ENCODE data around the gene RNF8. TPM values are rescaled to one million over a fixed set of nuclear protein-coding genes. Genes with fewer than 3 reads are reported as not detected.
A peak's percentile ranks its signal among the peaks of the same experiment; 100 is the strongest.

Gene RNF8
- total and polyA plus RNA-seq, 9 of the 15 experiments (the other 6 are each of a cell fraction or from before 2014, with no cell fraction given): 10.6 to 47.0 (median 37.5) TPM

DNA sequence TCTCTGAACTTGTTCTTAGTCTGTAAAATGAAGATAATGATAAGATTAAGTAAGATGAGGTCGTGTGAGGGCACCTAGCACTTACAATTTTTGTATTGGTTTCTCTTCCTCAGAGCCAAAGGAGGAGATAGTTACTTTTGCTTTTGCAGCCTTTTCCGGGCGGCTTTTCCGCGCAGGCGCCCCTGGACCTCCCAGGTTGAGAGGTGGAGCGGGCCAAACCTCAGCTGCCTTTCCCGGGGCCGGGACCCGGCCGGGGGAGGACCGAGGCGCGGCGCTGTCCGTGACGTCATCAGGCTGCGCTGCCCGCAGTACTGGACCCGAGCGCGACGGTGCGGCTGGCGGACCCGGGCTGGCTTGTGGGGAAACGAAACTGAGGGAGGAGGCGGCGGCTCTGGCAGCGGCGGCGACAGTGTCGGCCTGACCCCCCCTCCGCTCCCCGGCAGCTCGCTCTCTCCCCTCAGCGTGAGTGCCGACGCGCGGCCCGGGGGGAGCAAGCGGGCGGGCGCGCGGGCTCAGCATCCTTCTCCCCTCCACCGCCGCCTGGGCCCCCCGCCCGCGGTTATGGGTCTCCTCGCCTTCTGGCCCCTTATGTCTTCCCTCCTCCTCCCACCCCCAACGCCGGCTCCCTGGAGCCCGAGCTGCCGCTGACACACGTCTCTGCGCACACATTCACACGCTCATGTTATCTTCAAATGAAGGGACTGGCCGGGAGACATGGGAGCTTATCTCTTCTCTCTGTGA, 79.3 kb downstream of the RNF8 start, which contains the start of gene CMTR1 (continued):
- TF ChIP-seq, protein P1, sequence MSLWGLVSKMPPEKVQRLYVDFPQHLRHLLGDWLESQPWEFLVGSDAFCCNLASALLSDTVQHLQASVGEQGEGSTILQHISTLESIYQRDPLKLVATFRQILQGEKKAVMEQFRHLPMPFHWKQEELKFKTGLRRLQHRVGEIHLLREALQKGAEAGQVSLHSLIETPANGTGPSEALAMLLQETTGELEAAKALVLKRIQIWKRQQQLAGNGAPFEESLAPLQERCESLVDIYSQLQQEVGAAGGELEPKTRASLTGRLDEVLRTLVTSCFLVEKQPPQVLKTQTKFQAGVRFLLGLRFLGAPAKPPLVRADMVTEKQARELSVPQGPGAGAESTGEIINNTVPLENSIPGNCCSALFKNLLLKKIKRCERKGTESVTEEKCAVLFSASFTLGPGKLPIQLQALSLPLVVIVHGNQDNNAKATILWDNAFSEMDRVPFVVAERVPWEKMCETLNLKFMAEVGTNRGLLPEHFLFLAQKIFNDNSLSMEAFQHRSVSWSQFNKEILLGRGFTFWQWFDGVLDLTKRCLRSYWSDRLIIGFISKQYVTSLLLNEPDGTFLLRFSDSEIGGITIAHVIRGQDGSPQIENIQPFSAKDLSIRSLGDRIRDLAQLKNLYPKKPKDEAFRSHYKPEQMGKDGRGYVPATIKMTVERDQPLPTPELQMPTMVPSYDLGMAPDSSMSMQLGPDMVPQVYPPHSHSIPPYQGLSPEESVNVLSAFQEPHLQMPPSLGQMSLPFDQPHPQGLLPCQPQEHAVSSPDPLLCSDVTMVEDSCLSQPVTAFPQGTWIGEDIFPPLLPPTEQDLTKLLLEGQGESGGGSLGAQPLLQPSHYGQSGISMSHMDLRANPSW (CRISPR knock-in tag; IDR thresholded peaks at IDR 0.05): peak; percentile 81; the same call in 1 of the 2 replicates
- TF ChIP-seq BRD4 (IDR thresholded peaks at IDR 0.05) (no peak), GTF2A2 (tag; IDR thresholded peaks at IDR 0.05) (no peak), SMAD2 (IDR thresholded peaks at IDR 0.05; ENCODE audit: low read depth, low read length) (no peak), CREBBP (IDR thresholded peaks at IDR 0.05; ENCODE audit: low read depth, low read length) (no peak), PCBP2 (IDR thresholded peaks at IDR 0.05; ENCODE audit: low read depth, low read length, poor library complexity, severe bottlenecking) (no peak), IRF2 (CRISPR knock-in tag; IDR thresholded peaks at IDR 0.05) (no peak), ELF4 (CRISPR knock-in tag; IDR thresholded peaks at IDR 0.05) (0 out of 2 replicates have a peak, but pooled peaks have one; percentile 12), CHD2 (IDR thresholded peaks at IDR 0.05; ENCODE audit: low read depth, low read length) (no peak), ILF3 (IDR thresholded peaks at IDR 0.05; ENCODE audit: borderline replicate concordance) (no peak; the same call in 1 of the 2 replicates), SMC3 (conservative IDR thresholded peaks at IDR 0.05; ENCODE audit: insufficient read depth, low read depth, low read length) (peak; percentile 15; the same call in 1 of the 2 replicates), ELF1 (tag; IDR thresholded peaks at IDR 0.05) (peak; percentile 66), ZC3H4 (CRISPR knock-in tag; IDR thresholded peaks at IDR 0.05; ENCODE audit: borderline replicate concordance) (no peak)
- TF ChIP-seq, protein P2, sequence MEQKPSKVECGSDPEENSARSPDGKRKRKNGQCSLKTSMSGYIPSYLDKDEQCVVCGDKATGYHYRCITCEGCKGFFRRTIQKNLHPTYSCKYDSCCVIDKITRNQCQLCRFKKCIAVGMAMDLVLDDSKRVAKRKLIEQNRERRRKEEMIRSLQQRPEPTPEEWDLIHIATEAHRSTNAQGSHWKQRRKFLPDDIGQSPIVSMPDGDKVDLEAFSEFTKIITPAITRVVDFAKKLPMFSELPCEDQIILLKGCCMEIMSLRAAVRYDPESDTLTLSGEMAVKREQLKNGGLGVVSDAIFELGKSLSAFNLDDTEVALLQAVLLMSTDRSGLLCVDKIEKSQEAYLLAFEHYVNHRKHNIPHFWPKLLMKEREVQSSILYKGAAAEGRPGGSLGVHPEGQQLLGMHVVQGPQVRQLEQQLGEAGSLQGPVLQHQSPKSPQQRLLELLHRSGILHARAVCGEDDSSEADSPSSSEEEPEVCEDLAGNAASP (IDR thresholded peaks at IDR 0.05): no peak
- TF ChIP-seq, protein P3, sequence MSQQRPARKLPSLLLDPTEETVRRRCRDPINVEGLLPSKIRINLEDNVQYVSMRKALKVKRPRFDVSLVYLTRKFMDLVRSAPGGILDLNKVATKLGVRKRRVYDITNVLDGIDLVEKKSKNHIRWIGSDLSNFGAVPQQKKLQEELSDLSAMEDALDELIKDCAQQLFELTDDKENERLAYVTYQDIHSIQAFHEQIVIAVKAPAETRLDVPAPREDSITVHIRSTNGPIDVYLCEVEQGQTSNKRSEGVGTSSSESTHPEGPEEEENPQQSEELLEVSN (IDR thresholded peaks at IDR 0.05; ENCODE audit: borderline replicate concordance in 1 of 2, extremely low read depth in 1 of 2, insufficient read depth in 1 of 2, insufficient read length in 1 of 2, low read depth in 1 of 2, low read length in 1 of 2, poor library complexity in 1 of 2, severe bottlenecking in 1 of 2): peak; percentile 6 to 27
- TF ChIP-seq, protein P4, sequence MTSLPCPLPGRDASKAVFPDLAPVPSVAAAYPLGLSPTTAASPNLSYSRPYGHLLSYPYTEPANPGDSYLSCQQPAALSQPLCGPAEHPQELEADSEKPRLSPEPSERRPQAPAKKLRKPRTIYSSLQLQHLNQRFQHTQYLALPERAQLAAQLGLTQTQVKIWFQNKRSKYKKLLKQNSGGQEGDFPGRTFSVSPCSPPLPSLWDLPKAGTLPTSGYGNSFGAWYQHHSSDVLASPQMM (CRISPR knock-in tag; IDR thresholded peaks at IDR 0.05): no peak
- TF ChIP-seq, protein P5, sequence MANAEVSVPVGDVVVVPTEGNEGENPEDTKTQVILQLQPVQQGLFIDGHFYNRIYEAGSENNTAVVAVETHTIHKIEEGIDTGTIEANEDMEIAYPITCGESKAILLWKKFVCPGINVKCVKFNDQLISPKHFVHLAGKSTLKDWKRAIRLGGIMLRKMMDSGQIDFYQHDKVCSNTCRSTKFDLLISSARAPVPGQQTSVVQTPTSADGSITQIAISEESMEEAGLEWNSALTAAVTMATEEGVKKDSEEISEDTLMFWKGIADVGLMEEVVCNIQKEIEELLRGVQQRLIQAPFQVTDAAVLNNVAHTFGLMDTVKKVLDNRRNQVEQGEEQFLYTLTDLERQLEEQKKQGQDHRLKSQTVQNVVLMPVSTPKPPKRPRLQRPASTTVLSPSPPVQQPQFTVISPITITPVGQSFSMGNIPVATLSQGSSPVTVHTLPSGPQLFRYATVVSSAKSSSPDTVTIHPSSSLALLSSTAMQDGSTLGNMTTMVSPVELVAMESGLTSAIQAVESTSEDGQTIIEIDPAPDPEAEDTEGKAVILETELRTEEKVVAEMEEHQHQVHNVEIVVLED (CRISPR knock-in tag; IDR thresholded peaks at IDR 0.05): peak; percentile 79
- TF ChIP-seq, protein P6, sequence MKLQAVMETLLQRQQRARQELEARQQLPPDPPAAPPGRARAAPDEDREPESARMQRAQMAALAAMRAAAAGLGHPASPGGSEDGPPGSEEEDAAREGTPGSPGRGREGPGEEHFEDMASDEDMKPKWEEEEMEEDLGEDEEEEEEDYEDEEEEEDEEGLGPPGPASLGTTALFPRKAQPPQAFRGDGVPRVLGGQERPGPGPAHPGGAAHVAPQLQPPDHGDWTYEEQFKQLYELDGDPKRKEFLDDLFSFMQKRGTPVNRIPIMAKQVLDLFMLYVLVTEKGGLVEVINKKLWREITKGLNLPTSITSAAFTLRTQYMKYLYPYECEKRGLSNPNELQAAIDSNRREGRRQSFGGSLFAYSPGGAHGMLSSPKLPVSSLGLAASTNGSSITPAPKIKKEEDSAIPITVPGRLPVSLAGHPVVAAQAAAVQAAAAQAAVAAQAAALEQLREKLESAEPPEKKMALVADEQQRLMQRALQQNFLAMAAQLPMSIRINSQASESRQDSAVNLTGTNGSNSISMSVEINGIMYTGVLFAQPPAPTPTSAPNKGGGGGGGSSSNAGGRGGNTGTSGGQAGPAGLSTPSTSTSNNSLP (IDR thresholded peaks at IDR 0.05; ENCODE audit: borderline replicate concordance, low read depth, low read length): no peak
